ENCODE measurements around the gene NANOS3.
A peak's percentile ranks its signal among the peaks of the same experiment; 100 is the strongest.

The NANOS3 gene

DNA sequence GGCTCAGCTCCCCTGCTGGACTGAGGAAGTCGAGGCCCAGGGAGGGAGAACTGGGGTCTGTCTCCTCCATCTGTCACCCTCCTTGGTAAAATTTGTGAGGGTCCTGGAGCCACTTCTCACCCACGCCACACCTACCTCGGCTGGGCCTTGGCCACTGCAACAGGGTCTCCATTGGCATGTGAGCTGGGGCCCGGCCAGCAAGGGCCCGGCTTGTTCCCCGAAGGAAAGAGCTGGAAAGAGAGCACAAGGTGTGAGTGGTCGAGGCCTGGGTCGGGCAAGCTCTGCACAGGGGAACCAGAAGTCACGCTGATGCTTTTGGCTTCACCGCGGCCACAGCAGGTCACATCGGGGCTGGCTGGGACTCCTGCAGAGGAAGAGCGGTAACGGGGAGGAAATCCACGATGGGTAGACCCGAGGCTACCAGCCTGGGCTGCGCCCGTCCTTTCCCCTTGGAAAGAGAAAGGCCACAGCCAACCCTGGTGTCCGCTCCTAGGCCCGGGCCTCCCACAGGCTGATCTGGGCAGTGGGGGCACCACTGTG is 9.0 kb downstream of the NANOS3 start:
- DNase-seq (ENCODE audit: low spot score): no peak

- no peak for DNase-seq (ENCODE audit: low spot score)
Observed at GRCh38 chr19:13887018-13887436, 10.1 kb downstream of the NANOS3 start.

GRCh38 chr19:13887517-13887916 is 10.6 kb downstream of the NANOS3 start:
- DNase-seq (ENCODE audit: low spot score): no peak

GRCh38 chr19:13888281-13888680 is 11.3 kb downstream of the NANOS3 start:
- no peak for DNase-seq (ENCODE audit: low spot score)

DNA sequence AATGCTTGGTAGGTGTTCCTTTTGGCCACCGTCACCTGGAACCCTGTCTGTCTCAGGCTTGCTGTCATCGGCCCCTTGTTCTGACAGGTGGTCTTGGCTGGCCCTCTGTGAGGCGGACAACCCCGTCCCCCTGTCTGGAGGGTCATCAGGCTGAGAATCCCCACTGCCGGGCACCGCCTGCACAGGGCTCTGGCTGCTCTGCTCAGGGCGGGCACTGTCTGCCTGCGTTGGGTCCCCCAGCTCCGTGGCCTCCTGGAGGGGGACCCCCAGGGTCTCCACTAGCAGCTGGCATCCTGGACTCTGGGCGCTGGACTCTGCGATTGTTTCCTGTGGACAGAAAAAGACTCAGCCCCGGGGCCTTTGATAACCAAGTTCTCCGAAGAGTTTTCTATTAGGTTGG is 13.2 kb downstream of the NANOS3 start:
- DNase-seq (ENCODE audit: low spot score): no peak

DNA sequence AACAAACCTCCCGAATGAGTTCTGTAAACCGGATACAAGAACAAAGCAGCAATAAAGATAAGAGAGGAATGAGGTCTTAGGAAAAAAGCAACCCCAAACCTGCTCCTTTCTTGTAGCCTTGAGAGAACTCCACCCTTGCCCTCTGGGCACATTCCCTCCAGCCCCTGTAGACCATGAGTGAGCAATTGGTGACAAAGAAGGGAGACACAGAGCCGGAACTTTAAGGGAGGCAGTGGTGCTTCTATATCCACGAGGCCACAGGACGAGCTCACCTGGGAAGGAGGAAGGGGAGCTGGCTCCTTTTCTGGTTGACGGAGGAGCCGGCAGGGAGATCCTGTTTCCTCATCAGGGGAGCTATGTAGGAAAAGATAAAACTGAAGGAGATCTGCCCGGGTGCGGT is 15.9 kb downstream of the NANOS3 start:
- no peak for DNase-seq (ENCODE audit: low spot score)

- no peak for DNase-seq (ENCODE audit: low spot score)
Observed at GRCh38 chr19:13894552-13894951, 17.6 kb downstream of the NANOS3 start.

- DNase-seq (ENCODE audit: low spot score): no peak
Observed at GRCh38 chr19:13896227-13896626, 19.3 kb downstream of the NANOS3 start.

GRCh38 chr19:13899393-13899792 is 22.5 kb downstream of the NANOS3 start:
- no peak for DNase-seq (ENCODE audit: low spot score)

- no peak for DNase-seq (ENCODE audit: low spot score)
Observed at GRCh38 chr19:13899912-13900584, 23.1 kb downstream of the NANOS3 start.

- DNase-seq (ENCODE audit: low spot score): no peak
Observed at GRCh38 chr19:13902993-13903555, 26.1 kb downstream of the NANOS3 start.

GRCh38 chr19:13905634-13906520 is 28.9 kb downstream of the NANOS3 start, which contains the start of the genes BRME1 and CC2D1A:
TSS of gene BRME1 (minus strand) at chr19:13906117. CDS start at chr19:13904892, 1,225 bp downstream.
TSS of gene CC2D1A (plus strand) at chr19:13906201. CDS start at chr19:13906442, 241 bp downstream.
- peak; percentile 90 for DNase-seq (ENCODE audit: low spot score)

DNA sequence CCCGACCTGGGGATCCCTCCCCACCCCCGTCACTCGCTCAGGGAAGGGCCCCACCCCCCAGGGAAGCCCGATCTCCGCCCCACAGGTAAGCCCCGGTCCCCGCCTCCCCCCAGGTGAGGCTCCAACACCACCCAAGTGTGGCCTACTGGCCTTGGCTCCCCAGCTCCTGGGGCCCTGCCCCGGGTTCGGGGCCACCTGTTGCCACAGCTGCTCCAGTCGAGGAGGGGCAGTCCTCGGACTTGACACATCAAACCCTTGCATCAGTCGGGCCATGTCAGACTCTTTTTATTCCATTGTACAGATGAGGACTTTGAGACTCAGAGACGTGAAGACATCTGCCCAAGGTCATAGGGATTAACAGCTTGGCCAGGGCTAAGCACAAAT is 29.6 kb downstream of the NANOS3 start:
- peak; percentile 12 for DNase-seq (ENCODE audit: low spot score)

- DNase-seq (ENCODE audit: low spot score): no peak
Observed at GRCh38 chr19:13906910-13907309, 30.0 kb downstream of the NANOS3 start.

GRCh38 chr19:13908674-13909073 is 31.7 kb downstream of the NANOS3 start:
- DNase-seq (ENCODE audit: low spot score): no peak

DNA sequence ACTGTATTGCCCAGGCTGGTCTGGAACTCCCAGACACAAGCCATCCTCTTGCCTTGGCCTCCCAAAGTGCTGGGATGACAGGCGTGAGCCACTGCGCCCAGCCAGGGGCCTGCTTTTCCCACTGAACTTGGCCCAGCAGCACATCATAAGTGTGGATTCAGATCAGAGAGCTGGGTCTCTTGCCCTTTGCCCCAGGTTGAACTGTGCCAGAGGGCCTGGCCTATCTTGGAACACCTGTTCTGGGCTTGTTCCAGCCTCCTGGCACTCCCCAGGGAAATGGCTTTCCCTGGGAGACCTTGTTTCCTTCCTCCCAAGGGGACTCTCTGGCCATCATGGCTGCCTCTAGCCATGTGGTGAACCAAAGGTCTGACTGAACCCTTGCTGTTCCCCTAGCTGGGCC is 32.5 kb downstream of the NANOS3 start:
- no peak for DNase-seq (ENCODE audit: low spot score)

- DNase-seq (ENCODE audit: low spot score): no peak
Observed at GRCh38 chr19:13913352-13913751, 36.4 kb downstream of the NANOS3 start.

- DNase-seq (ENCODE audit: low spot score): no peak
Observed at GRCh38 chr19:13914777-13915176, 37.8 kb downstream of the NANOS3 start.

DNA sequence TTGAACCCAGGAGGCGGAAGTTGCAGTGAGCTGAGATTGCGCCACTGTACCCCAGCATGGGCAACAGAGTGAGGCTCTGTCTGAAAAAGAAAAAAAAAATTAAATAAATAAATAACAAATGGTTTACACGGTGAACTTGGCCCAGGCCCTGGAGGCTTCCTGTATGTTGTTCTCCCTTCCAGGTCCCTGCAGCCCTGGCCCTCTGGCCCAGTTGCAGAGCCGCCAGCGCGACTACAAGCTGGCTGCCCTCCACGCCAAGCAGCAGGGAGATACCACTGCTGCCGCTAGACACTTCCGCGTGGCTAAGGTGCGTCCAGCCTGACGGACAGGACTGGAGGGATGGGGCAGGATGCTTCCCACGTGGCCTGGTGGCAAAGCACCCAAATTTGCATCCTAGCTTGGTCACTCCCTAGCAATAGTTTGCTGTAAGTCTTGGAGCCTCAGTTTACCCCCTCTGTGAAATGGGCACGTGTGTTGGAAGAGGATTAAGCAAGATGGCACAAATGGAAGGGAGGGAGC is 41.0 kb downstream of the NANOS3 start:
- no peak for DNase-seq (ENCODE audit: low spot score)

GRCh38 chr19:13918726-13919411 is 41.9 kb downstream of the NANOS3 start:
- DNase-seq (ENCODE audit: low spot score): no peak

- no peak for DNase-seq (ENCODE audit: low spot score)
Observed at GRCh38 chr19:13920524-13920923, 43.6 kb downstream of the NANOS3 start.
